KMS-11 (cell line): ENCODE results near the gene IL17RC.
"Not testable (repeated sequence)": the region's sequence is repeated elsewhere in the genome, so short reads cannot be mapped to it uniquely, and the experiment has no call there.

Experiments used
- H2AFZ ChIP-seq: fragments of 200-600 bp; sonication (generic); 2 replicates; pipeline ENCODE4 v1.6.1; 2016; ENCODE audit warnings: antibody characterized with exemption, mixed run types, low read depth
- H3K27ac ChIP-seq: fragments of 200-600 bp; sonication (generic); 2 replicates; pipeline ENCODE4 v1.6.1; 2016; ENCODE audit warnings: mild to moderate bottlenecking, mixed run types
- H3K27me3 ChIP-seq: fragments of 200-600 bp; sonication (generic); 2 replicates; pipeline ENCODE4 v1.6.1; 2017; ENCODE audit warnings: mild to moderate bottlenecking, low read depth, mixed run types, moderate library complexity; ENCODE audit not compliant: insufficient read depth
- H3K36me3 ChIP-seq: fragments of 200-600 bp; sonication (generic); 2 replicates; pipeline ENCODE4 v1.6.1; 2017; ENCODE audit warnings: mild to moderate bottlenecking, mixed run types; ENCODE audit not compliant: insufficient read depth
- H3K4me1 ChIP-seq: fragments of 200-600 bp; sonication (generic); 2 replicates; pipeline ENCODE4 v1.6.1; 2016; ENCODE audit warnings: mild to moderate bottlenecking, low read depth, mixed run types; ENCODE audit not compliant: poor library complexity, severe bottlenecking
- H3K4me2 ChIP-seq: fragments of 200-600 bp; sonication (generic); 2 replicates; pipeline ENCODE4 v1.7.0; 2016; ENCODE audit warnings: mild to moderate bottlenecking, mixed run types
- H3K4me3 ChIP-seq: fragments of 200-600 bp; sonication (generic); IDR thresholded peaks from 2 replicates; pipeline ENCODE4 v1.6.1; 2017; ENCODE audit warnings: low read depth, low read length, mixed read lengths; ENCODE audit not compliant: insufficient read depth
- H3K79me2 ChIP-seq: fragments of 200-600 bp; sonication (generic); 2 replicates; pipeline ENCODE4 v1.6.1; 2016; ENCODE audit warnings: low read depth, mixed run types; ENCODE audit not compliant: insufficient read depth
- H3K9ac ChIP-seq: fragments of 200-600 bp; sonication (generic); 2 replicates; pipeline ENCODE4 v1.6.1; 2016; ENCODE audit warnings: mild to moderate bottlenecking, mixed run types
- H4K20me1 ChIP-seq: fragments of 200-600 bp; sonication (generic); 2 replicates; pipeline ENCODE4 v1.6.1; 2016; ENCODE audit warnings: mild to moderate bottlenecking, mixed run types; ENCODE audit not compliant: insufficient read depth
- TF ChIP-seq, protein P1 (sequence below): fragments of 200-600 bp; sonication (generic); conservative IDR thresholded peaks from 2 replicates; pipeline ENCODE4 v1.6.1; 2017; ENCODE audit warnings: low read depth, mild to moderate bottlenecking, antibody characterized with exemption, low read length, moderate library complexity, mixed read lengths

The IL17RC gene

GRCh38 chr3:9875448-9875847 lies 41.5 kb upstream of the IL17RC start:
- TF ChIP-seq, protein P1, sequence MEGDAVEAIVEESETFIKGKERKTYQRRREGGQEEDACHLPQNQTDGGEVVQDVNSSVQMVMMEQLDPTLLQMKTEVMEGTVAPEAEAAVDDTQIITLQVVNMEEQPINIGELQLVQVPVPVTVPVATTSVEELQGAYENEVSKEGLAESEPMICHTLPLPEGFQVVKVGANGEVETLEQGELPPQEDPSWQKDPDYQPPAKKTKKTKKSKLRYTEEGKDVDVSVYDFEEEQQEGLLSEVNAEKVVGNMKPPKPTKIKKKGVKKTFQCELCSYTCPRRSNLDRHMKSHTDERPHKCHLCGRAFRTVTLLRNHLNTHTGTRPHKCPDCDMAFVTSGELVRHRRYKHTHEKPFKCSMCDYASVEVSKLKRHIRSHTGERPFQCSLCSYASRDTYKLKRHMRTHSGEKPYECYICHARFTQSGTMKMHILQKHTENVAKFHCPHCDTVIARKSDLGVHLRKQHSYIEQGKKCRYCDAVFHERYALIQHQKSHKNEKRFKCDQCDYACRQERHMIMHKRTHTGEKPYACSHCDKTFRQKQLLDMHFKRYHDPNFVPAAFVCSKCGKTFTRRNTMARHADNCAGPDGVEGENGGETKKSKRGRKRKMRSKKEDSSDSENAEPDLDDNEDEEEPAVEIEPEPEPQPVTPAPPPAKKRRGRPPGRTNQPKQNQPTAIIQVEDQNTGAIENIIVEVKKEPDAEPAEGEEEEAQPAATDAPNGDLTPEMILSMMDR = no peak
- Histone ChIP-seq H4K20me1 (no peaks in the 10 kb centered on the region), H2AFZ (no peak overlapping the region), H3K4me2 (no peak overlapping the region), H3K4me3 (no peak overlapping the region), H3K79me2 (no peaks in the 10 kb centered on the region), H3K4me1 (peaks cover 10% of the 10 kb centered on the region), H3K9ac (no peak overlapping the region), H3K36me3 (no peaks in the 10 kb centered on the region), H3K27ac (no peak overlapping the region), H3K27me3 (no peaks in the 10 kb centered on the region)

DNA sequence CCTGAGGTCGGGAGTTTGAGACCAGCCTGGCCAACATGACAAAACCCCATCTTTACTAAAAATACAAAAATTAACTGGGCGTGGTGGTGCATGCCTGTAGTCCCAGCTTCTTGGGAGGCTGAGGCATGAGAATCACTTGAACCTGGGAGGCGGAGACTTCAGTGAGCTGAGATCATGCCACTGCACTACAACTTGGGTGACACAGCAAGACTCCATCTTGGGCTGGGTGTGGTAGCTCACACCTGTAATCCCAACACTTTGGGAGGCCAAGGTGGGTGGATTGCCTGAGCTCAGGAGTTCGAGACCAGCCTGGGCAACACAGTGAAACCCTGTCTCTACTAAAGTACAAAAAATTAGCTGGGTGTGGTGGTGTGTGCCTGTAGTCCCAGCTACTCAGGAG lies 40.6 kb upstream of the IL17RC start:
- not testable (repeated sequence) for H4K20me1 ChIP-seq, H3K27me3 ChIP-seq, H2AFZ ChIP-seq, H3K4me3 ChIP-seq, H3K36me3 ChIP-seq, H3K79me2 ChIP-seq, H3K4me2 ChIP-seq, H3K9ac ChIP-seq, H3K27ac ChIP-seq
- H3K4me1 ChIP-seq = peaks cover 10% of the 10 kb centered on the region

DNA sequence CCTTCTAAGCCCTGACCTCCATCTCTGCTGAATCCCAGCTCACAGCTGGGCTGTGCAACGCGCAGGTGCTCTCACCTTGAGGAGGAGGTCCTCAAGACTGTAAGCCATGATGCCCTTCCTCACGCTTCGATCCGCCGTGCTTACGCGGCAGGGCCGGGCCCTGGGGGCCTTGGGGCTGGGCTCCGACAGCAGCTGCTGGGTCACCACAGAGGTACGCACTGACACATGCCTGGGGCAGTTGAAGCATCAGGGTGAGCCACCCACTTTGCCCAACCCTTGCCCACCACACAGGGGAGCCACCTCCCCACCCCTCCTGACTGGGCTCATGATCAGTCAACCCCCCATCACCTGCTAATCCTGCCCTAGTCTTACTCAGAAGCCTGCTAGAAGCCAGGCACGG lies 39.9 kb upstream of the IL17RC start:
- Histone ChIP-seq H3K36me3 (no peaks in the 10 kb centered on the region), H3K4me1 (peaks cover 10% of the 10 kb centered on the region), H3K27me3 (no peaks in the 10 kb centered on the region), H2AFZ (no peak overlapping the region), H3K79me2 (no peaks in the 10 kb centered on the region), H3K4me3 (no peak overlapping the region), H3K9ac (no peak overlapping the region), H3K27ac (no peak overlapping the region), H3K4me2 (no peak overlapping the region), H4K20me1 (no peaks in the 10 kb centered on the region)
- TF ChIP-seq, protein P1 = no peak

- H3K79me2 ChIP-seq = no peaks in the 10 kb centered on the region
- H3K4me3 ChIP-seq = no peak overlapping the region
- H3K36me3 ChIP-seq = no peaks in the 10 kb centered on the region
- TF ChIP-seq, protein P1 = no peak
- H3K27ac ChIP-seq = no peak overlapping the region
- H3K27me3 ChIP-seq = no peaks in the 10 kb centered on the region
- H3K4me1 ChIP-seq = peaks cover 10% of the 10 kb centered on the region
- H4K20me1 ChIP-seq = no peaks in the 10 kb centered on the region
- H3K4me2 ChIP-seq = no peak overlapping the region
- no peak overlapping the region for H2AFZ ChIP-seq
- no peak overlapping the region for H3K9ac ChIP-seq
Measured at GRCh38 chr3:9878700-9879099, 38.2 kb upstream of the IL17RC start.

GRCh38 chr3:9879830-9880549 lies 36.9 kb upstream of the IL17RC start, which contains the start of gene CIDEC:
TSS of gene CIDEC (minus strand) at chr3:9880253. CDS start at chr3:9878486, 1,767 bp downstream.
- Histone ChIP-seq H3K4me3 (no peak within 1 kb of the TSS), H3K9ac (no peak within 1 kb of the TSS), H3K4me1 (peaks cover 10% of the 10 kb centered on the region), H3K27me3 (no peaks in the 10 kb centered on the region), H2AFZ (no peak within 1 kb of the TSS), H3K27ac (no peak within 1 kb of the TSS), H3K4me2 (no peak within 1 kb of the TSS), H4K20me1 (no peaks in the 10 kb centered on the region), H3K79me2 (no peaks in the 10 kb centered on the region), H3K36me3 (no peaks in the 10 kb centered on the region)
- TF ChIP-seq, protein P1 = no peak
